Parathyroid adenoma (tissue), 2 donors: ENCODE results near the gene CDC42BPG.

ENCODE experiments used
- H2AFZ ChIP-seq: fragments of 300-600 bp; sonication (generic); one replicate; pipeline ENCODE4 v1.7.0; 2017; ENCODE audit warnings: antibody characterized with exemption, mild to moderate bottlenecking
- H3K27ac ChIP-seq: fragments of 300-600 bp; sonication (generic); one replicate; pipeline ENCODE4 v1.7.0; 2017
- H3K27me3 ChIP-seq: fragments of 300-600 bp; sonication (generic); one replicate; pipeline ENCODE4 v1.7.0; 2017; ENCODE audit warnings: low read length; ENCODE audit not compliant: control insufficient read depth, insufficient read depth
- H3K36me3 ChIP-seq: fragments of 300-600 bp; sonication (generic); one replicate; pipeline ENCODE4 v1.7.0; 2017; ENCODE audit warnings: low read length; ENCODE audit not compliant: control insufficient read depth, insufficient read depth
- H3K4me1 ChIP-seq: fragments of 300-600 bp; sonication (generic); one replicate; pipeline ENCODE4 v1.7.0; 2017; ENCODE audit warnings: control low read depth
- H3K4me2 ChIP-seq: fragments of 300-600 bp; sonication (generic); one replicate; pipeline ENCODE4 v1.7.0; 2017; ENCODE audit warnings: low read length
- H3K4me3 ChIP-seq: fragments of 300-600 bp; sonication (generic); one replicate; pipeline ENCODE4 v1.7.0; 2017; ENCODE audit warnings: low read depth, low read length
- H3K79me2 ChIP-seq: fragments of 300-600 bp; sonication (generic); one replicate; pipeline ENCODE4 v1.7.0; 2017; ENCODE audit warnings: control low read depth
- H3K9ac ChIP-seq: fragments of 300-600 bp; sonication (generic); one replicate; pipeline ENCODE4 v1.7.0; 2017; ENCODE audit warnings: mild to moderate bottlenecking
- H3K9me3 ChIP-seq: fragments of 300-600 bp; sonication (generic); one replicate; pipeline ENCODE4 v1.7.0; 2017; ENCODE audit warnings: low read length; ENCODE audit not compliant: control insufficient read depth
- TF ChIP-seq, protein P1 (sequence below): fragments of 300-600 bp; sonication (generic); IDR thresholded peaks from one replicate; pipeline ENCODE4 v1.7.0; 2017; ENCODE audit warnings: antibody characterized with exemption, mild to moderate bottlenecking
- donor health status: primary hyperparathyroidism.

CDC42BPG gene

DNA sequence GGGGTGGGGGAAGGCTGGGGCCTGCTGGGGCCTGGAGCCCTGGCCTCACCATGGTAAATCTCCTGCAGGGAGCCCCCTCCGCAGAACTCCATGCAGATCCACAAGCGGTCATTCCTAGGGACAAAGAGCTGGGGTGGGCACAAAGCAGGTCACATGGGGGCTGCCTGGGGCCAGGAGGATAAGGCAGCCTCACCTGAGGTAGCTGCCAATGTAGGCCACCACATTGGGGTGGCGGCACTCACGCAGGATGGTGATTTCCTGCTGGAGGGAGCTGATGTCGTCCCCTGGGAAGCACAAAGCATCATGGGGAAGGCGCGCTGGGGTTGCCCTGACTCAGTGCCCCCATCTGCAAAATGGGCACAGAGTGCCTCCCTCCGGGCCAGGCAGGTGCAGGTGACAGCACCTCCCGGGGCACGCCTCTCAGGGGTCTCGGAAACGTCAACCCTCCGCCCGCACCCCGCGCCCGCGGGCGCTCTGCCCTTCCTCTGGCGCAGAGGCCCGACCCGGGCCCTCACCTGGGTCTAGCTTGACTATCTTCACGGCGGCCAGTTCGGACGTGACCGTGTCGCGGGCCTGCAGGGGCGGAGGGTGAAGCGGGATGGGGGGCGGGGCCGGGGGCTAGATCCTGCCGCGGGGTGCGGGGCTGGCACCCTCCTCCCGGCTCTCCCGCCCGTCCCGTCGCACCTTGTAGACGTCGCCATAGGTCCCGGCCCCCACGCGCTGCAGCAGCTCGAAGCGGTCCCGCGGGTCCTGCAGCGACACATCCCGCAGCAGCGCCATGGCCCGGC is 41.9 kb downstream of the CDC42BPG start:
- Histone ChIP-seq H2AFZ (peak overlapping the region; percentile 83), H3K9me3 (no peaks in the 10 kb centered on the region), H3K4me1 (peaks cover 5% of the 10 kb centered on the region), H3K4me2 (peak overlapping the region; percentile 44), H3K27ac (peak overlapping the region; percentile 15), H3K4me3 (peak overlapping the region; percentile 42), H3K79me2 (no peaks in the 10 kb centered on the region), H3K36me3 (no peaks in the 10 kb centered on the region), H3K9ac (no peak overlapping the region), H3K27me3 (no peaks in the 10 kb centered on the region)
- TF ChIP-seq, protein P1, sequence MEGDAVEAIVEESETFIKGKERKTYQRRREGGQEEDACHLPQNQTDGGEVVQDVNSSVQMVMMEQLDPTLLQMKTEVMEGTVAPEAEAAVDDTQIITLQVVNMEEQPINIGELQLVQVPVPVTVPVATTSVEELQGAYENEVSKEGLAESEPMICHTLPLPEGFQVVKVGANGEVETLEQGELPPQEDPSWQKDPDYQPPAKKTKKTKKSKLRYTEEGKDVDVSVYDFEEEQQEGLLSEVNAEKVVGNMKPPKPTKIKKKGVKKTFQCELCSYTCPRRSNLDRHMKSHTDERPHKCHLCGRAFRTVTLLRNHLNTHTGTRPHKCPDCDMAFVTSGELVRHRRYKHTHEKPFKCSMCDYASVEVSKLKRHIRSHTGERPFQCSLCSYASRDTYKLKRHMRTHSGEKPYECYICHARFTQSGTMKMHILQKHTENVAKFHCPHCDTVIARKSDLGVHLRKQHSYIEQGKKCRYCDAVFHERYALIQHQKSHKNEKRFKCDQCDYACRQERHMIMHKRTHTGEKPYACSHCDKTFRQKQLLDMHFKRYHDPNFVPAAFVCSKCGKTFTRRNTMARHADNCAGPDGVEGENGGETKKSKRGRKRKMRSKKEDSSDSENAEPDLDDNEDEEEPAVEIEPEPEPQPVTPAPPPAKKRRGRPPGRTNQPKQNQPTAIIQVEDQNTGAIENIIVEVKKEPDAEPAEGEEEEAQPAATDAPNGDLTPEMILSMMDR: no peak

DNA sequence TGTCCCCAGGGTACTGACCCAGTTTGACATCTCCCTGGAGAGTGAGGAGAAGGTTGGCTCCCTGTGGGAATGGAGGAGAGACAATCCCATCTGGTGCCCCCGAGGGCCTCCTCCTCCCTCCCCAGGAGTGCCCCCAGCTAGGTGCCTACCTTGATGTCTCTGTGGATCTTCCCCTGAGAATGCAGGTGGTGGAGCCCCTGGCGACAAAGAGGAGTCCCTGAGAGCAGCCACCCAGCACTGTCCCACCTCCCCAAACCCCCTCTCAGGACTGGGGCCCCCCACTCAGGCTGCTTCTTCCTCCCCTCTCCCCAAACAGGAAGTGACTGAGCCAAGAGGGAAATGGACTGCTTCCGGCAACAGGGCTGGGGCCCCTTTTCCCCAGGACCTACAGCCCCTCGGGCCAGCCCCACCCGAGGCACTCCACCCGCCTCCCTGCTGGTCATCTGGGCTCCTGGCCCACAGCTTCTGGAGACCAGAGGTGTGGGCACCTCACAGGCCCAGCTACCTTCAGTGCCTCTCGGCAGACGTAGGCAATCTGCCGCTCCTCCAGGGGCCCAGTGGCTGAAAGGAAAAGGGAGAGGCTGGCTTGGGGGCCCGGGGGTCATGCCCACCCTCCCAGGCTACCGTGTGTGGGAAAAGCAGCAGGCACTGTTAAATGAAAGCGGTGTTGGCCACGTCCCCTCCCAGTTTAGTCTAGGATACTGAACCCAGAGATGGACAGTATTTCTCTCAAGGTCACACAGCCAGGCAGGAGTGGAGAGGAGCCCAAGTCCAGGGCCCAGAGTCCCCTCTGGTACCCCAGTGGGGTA is 42.7 kb downstream of the CDC42BPG start:
- no peaks in the 10 kb centered on the region for H3K36me3 ChIP-seq
- no peaks in the 10 kb centered on the region for H3K27me3 ChIP-seq
- H3K4me2 ChIP-seq: no peak overlapping the region
- peaks cover 5% of the 10 kb centered on the region for H3K4me1 ChIP-seq
- no peak overlapping the region for H3K27ac ChIP-seq
- H3K4me3 ChIP-seq: peak overlapping the region; percentile 42
- TF ChIP-seq, protein P1: no peak
- no peak overlapping the region for H3K9ac ChIP-seq
- no peaks in the 10 kb centered on the region for H3K9me3 ChIP-seq
- H2AFZ ChIP-seq: no peak overlapping the region
- no peaks in the 10 kb centered on the region for H3K79me2 ChIP-seq

DNA sequence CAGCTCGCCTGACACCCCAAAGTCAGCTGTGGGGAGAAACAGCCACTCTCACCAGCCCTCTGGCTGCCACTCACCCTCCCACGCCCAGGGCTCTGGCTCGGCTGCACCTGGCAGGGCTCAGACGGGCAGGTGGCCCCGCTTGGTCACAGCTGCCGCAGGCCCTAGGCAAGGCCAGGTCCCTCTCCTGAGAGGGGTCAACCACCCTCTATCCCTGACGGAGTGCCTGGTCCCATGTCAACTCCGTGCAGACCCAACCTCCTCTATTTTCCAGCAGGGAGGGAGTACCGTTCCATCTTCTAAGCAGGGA is 43.3 kb downstream of the CDC42BPG start:
- TF ChIP-seq, protein P1: no peak
- Histone ChIP-seq H3K27ac (no peak overlapping the region), H3K4me1 (peaks cover 5% of the 10 kb centered on the region), H3K4me3 (no peak overlapping the region), H3K9me3 (no peaks in the 10 kb centered on the region), H3K27me3 (no peaks in the 10 kb centered on the region), H2AFZ (no peak overlapping the region), H3K4me2 (no peak overlapping the region), H3K36me3 (no peaks in the 10 kb centered on the region), H3K9ac (no peak overlapping the region), H3K79me2 (no peaks in the 10 kb centered on the region)

DNA sequence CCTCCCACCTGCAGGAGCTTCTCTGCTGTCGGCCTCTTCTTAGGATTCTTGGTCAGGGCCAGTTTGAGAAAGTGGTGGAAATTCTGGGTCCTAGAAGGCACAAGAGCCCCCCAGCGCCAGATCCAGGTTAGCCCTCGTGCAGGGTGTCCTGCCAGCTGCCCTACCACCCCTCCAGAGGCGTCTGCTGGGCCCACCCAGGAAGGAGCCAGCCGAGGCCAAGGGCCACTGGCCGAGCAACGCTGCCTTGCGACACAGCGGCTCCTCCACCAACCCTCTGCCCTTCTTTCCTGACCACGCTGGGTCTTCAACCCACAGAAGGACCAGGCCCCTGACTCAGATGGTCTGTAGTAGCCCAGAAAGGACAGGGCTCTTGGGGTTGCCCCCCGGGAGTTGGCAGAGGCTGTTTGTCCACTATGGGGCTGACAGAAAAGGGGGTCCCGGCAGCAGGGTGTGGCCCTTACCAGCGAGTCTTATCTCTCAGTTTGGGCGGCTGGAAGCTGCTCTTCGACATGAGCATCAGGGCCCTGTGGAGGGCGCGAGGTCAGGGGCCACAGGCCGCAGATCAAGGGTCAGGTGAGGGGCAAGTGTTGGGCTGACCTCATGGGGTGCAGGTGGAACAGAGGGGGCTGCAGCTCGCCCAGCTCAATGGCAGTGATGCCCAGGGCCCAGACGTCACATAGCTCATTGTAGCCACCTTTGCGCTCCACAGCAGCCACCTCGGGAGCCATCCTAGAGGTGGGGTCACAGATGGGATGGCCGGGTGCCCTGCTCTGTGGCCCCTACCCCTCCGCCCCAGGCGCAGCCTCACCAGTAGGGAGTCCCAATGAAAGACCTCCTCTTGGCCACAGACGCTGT is 43.9 kb downstream of the CDC42BPG start:
- no peak overlapping the region for H3K27ac ChIP-seq
- no peak overlapping the region for H3K9ac ChIP-seq
- H3K4me2 ChIP-seq: no peak overlapping the region
- H3K9me3 ChIP-seq: no peaks in the 10 kb centered on the region
- no peaks in the 10 kb centered on the region for H3K36me3 ChIP-seq
- TF ChIP-seq, protein P1: no peak
- H3K4me3 ChIP-seq: no peak overlapping the region
- peaks cover 5% of the 10 kb centered on the region for H3K4me1 ChIP-seq
- no peaks in the 10 kb centered on the region for H3K27me3 ChIP-seq
- H2AFZ ChIP-seq: no peak overlapping the region
- H3K79me2 ChIP-seq: no peaks in the 10 kb centered on the region
